Naive thymus-derived CD8-positive, alpha-beta T cell (primary cell): ENCODE measurements around the gene LDHB. TPM values are rescaled to one million over a fixed set of nuclear protein-coding genes. Genes with fewer than 3 reads are reported as not detected.
A peak's percentile ranks its signal among the peaks of the same experiment; 100 is the strongest.
"Not testable (repeated sequence)": the region's sequence is repeated elsewhere in the genome, so short reads cannot be mapped to it uniquely, and the experiment has no call there.

Experiments
- ATAC-seq, 2 donors: fragments of 150-1000 bp; cut with Tn5 transposase in 1 of 2; sonication (Bioruptor Pico), chemical (Tn5 transposase) in 1 of 2; 1 replicate in 1 of 2; 2 replicates in 1 of 2; pipeline ENCODE4 v1.10.0; 2021; ENCODE audit warnings: mild to moderate bottlenecking in 2 of 2, moderate library complexity in 2 of 2
- POLR2A ChIA-PET: fragments of 350-600 bp; sonication (Branson Sonifier 250); formaldehyde crosslinking; loops from one replicate; lab custom pipeline; 2021; ENCODE audit warnings: antibody characterized with exemption; lab: Charles Lee
- DNase-seq, 10 donors: peaks; one replicate each; pipeline versions ENCODE4 v3.0.0 to v3.0.0-alpha.2; 2020 to 2022
- H3K27ac Mint-ChIP-seq, 10 donors: one replicate each; pipeline ENCODE4 v1.8.0; 2020 to 2022; ENCODE audit warnings: mild to moderate bottlenecking in 10 of 10, mixed read lengths in 10 of 10, moderate library complexity in 4 of 10, inconsistent platforms in 1 of 10
- H3K27me3 Mint-ChIP-seq, 5 donors: one replicate each; pipeline ENCODE4 v1.8.0; 2021 to 2022; ENCODE audit warnings: mixed read lengths in 5 of 5
- H3K36me3 Mint-ChIP-seq, 3 donors: one replicate each; pipeline ENCODE4 v1.8.0; 2020 to 2022; ENCODE audit warnings: mixed read lengths in 3 of 3, mild to moderate bottlenecking in 2 of 3, inconsistent platforms in 1 of 3
- H3K4me1 Mint-ChIP-seq, 4 donors: one replicate each; pipeline ENCODE4 v1.8.0; 2021 to 2022; ENCODE audit warnings: mixed read lengths in 4 of 4
- H3K4me3 Mint-ChIP-seq, 10 donors: one replicate each; pipeline ENCODE4 v1.8.0; 2020 to 2022; ENCODE audit warnings: mild to moderate bottlenecking in 10 of 10, mixed read lengths in 10 of 10, moderate library complexity in 6 of 10, inconsistent platforms in 1 of 10
- H3K9me3 Mint-ChIP-seq, 9 donors: one replicate each; pipeline ENCODE4 v1.8.0; 2020 to 2022; ENCODE audit warnings: mixed read lengths in 9 of 9, mild to moderate bottlenecking in 3 of 9, inconsistent platforms in 1 of 9, moderate library complexity in 1 of 9
- polyA plus RNA-seq, 3 donors: library from polyadenylated mRNA; unstranded; fragments of 300-500 nt; fragmentation: Illumina TruSeq; gene quantifications; one replicate each; pipeline ENCODE4 v1.2.3, GENCODE V29; 2021
- total RNA-seq, 8 experiments: library from RNA in 2 of 8; stranded (reverse) in 2 of 8; gene quantifications; one replicate each; pipeline ENCODE4 v1.2.3 and lab custom pipeline; 2021 to 2026

LDHB gene
- total and polyA plus RNA-seq, 5 experiments from 2014 or later: 1,266 to 2,368 (median 1,691) TPM

DNA sequence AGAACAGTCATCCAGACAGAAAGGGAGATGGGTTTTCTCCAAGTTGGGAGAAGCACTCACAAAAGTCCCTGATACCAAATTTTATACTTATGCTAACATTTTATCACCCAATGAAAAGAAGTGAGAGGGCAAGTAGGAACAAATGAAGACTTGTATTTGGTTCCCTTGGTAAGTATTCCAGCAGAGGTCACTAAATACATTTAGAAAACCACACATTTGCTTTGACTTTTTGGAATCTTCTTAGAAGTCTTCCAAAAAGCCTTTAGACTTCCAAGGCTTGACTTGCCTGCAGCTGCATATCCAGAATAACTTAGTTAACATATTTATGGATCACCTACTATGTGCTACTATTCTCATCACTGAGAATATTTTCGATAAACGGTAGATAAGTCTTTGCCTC lies 49.9 kb downstream of the LDHB start:
- H3K27me3 Mint-ChIP-seq: peaks cover 0 to 1% (median 0%) of the 10 kb centered on the region in 5 donors
- H3K36me3 Mint-ChIP-seq: peaks cover 0 to 8% (median 4%) of the 10 kb centered on the region in 3 donors
- ATAC-seq (peak in 1 of 2 donors; percentile 73), DNase-seq (peak in 3 of 10 donors; percentile 36 to 45 (median 40))
- H3K4me3 Mint-ChIP-seq: no peak overlapping the region
- POLR2A ChIA-PET: interaction anchor here (1.5 to 2.1 kb wide), 2 partner anchors 50 to 70 kb away, joined by 11 to 12 read pairs; partner anchors contain the start of gene LDHB
- H3K9me3 Mint-ChIP-seq: no peaks in the 10 kb centered on the region
- peaks cover 2 to 8% (median 6%) of the 10 kb centered on the region in 4 donors for H3K4me1 Mint-ChIP-seq
- no peak overlapping the region for H3K27ac Mint-ChIP-seq

DNA sequence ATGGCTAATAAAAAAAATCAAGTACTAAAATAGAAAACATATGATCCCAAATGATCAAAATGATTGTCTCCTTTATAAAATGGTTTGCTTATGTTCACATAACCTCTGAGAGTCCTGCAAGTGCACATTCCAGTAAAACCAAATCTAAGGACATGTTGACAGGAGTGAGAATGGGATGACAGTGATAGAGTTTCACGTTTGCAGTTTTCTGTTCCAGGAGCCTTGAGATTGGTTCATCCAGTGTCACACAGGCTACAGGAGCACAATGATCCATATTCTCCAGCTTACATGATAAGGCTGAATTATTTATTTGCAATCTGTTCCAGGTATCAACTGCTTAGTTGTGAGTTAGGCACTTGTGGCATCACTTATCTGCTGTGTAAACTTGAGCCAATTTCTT lies 51.5 kb downstream of the LDHB start:
- no peak overlapping the region for H3K4me3 Mint-ChIP-seq

DNA sequence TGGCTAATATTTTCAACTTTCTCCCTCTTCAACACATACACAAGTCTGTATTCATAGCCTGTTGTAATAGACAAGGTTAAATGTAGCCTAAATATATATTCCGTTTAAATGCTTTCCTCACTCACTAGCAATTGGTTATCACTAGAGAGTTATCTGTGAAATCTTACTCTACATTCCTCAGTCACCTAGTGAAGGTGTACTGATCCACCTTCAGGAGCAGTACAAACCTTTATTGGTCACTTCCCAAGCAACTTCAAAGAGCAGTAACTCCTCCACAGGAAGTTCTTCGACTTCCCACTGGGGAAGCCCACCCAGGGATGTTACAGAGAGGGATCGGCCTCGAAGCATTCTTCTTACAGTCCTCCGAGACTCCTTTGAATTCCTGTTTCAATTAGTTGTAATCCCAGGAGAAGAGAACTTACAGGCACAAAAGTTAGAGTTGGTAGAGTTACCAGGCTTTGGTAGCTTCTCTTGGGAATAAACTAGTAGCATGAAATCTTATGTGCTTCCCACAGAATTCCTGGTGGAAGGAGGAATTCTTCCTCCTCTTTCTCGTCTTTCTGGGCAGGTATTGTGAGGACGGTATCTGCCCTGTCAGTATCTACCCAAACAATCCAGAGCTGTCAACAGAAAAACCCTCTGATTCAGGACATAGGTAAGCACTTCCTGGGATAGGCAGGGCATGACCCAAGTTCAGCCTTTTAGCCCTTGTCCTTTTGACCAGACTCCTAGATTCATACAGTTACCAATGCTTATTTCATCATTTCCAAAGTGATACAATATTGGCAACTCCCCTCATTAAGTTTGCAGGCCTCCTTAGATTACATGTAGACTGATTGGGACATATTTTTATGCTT lies 53.2 kb downstream of the LDHB start, which contains the start of gene GYS2:
GYS2 (minus strand) TSS at position 603 of the 857 bp plus-strand sequence; CDS start at position 348, 255 bp downstream.
- ATAC-seq: no peak
- peak within 1 kb of the TSS in 1 of 10 donors; percentile 8 for H3K27ac Mint-ChIP-seq
- POLR2A ChIA-PET: interaction anchor here (0.7 to 1.4 kb wide), 2 partner anchors 42 to 53 kb away, joined by 3 to 4 read pairs; partner anchors contain the start of gene LDHB
- H3K27me3 Mint-ChIP-seq: peaks cover 0 to 1% (median 0%) of the 10 kb centered on the region in 5 donors
- no peaks in the 10 kb centered on the region for H3K36me3 Mint-ChIP-seq
- DNase-seq: no peak
- H3K4me3 Mint-ChIP-seq: no peak within 1 kb of the TSS
- H3K9me3 Mint-ChIP-seq: no peaks in the 10 kb centered on the region
- peaks cover 0 to 2% (median under 1%) of the 10 kb centered on the region in 4 donors for H3K4me1 Mint-ChIP-seq

More for the DNA sequence above, 51.5 kb downstream of the LDHB start:
- peaks cover 0 to 8% (median 0%) of the 10 kb centered on the region in 3 donors for H3K36me3 Mint-ChIP-seq
- H3K27me3 Mint-ChIP-seq: peaks cover 0 to 1% (median 0%) of the 10 kb centered on the region in 5 donors
- POLR2A ChIA-PET: interaction anchor here (1.4 kb wide), 1 partner anchor 51 kb away, joined by 4 read pairs; the partner anchor contains the start of gene LDHB
- peaks cover 0 to 2% (median 2%) of the 10 kb centered on the region in 4 donors for H3K4me1 Mint-ChIP-seq
- ATAC-seq (no peak), DNase-seq (no peak)
- H3K9me3 Mint-ChIP-seq: no peaks in the 10 kb centered on the region
- no peak overlapping the region for H3K27ac Mint-ChIP-seq

DNA sequence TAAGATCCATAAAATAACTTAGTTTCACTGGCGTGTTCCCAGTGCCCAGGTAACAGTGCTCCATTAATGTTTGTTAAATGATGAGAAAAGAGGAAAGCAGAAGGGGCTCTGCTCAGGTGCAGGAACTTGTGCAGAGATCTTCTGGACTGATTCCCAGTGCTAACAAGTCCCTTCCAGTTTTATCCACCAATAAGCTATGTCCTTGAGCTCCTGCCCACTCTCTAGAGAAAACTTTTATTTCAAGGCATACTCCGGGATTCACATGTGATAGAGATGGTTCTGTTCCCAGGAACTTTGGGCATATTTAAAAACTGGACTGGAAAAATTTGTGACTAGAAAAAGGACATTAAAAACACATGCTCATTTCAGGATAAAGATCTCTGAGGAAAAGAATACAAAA lies 54.9 kb downstream of the LDHB start:
- H3K4me1 Mint-ChIP-seq: peaks cover 0 to 5% (median 1%) of the 10 kb centered on the region in 4 donors
- peaks cover 0 to 1% (median 0%) of the 10 kb centered on the region in 5 donors for H3K27me3 Mint-ChIP-seq
- no peaks in the 10 kb centered on the region for H3K9me3 Mint-ChIP-seq
- POLR2A ChIA-PET: no interaction called here
- no peaks in the 10 kb centered on the region for H3K36me3 Mint-ChIP-seq
- H3K27ac Mint-ChIP-seq: no peak overlapping the region
- DNase-seq (no peak), ATAC-seq (no peak)
- no peak overlapping the region for H3K4me3 Mint-ChIP-seq

DNA sequence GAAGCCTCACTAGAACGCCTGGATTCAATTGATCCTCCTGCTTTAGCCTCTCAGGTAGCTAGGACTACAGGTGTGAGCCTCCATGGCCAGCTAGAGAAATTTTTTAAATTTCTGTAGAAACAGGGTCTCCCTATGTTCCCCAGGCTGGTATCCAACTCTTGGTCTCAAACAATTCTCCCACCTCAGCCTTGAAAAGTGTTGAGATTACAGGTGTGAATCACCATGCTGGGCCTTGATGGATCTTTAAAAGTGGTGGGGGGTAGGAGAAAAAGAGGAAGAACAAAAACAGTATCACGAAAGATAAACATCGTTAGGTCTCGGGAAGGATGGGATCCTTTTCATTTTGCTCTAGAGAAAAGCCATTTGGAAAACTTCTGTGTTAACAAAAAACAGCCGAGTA lies 57.4 kb downstream of the LDHB start:
- H3K9me3 Mint-ChIP-seq: peaks cover 0 to 4% (median 0%) of the 10 kb centered on the region in 9 donors
- no peak overlapping the region for H3K4me3 Mint-ChIP-seq
- ATAC-seq: no peak
- DNase-seq: no peak
- H3K4me1 Mint-ChIP-seq: peaks cover 0 to 4% (median 1%) of the 10 kb centered on the region in 4 donors
- POLR2A ChIA-PET: no interaction called here
- no peaks in the 10 kb centered on the region for H3K36me3 Mint-ChIP-seq
- H3K27ac Mint-ChIP-seq: no peak overlapping the region
- no peaks in the 10 kb centered on the region for H3K27me3 Mint-ChIP-seq

DNA sequence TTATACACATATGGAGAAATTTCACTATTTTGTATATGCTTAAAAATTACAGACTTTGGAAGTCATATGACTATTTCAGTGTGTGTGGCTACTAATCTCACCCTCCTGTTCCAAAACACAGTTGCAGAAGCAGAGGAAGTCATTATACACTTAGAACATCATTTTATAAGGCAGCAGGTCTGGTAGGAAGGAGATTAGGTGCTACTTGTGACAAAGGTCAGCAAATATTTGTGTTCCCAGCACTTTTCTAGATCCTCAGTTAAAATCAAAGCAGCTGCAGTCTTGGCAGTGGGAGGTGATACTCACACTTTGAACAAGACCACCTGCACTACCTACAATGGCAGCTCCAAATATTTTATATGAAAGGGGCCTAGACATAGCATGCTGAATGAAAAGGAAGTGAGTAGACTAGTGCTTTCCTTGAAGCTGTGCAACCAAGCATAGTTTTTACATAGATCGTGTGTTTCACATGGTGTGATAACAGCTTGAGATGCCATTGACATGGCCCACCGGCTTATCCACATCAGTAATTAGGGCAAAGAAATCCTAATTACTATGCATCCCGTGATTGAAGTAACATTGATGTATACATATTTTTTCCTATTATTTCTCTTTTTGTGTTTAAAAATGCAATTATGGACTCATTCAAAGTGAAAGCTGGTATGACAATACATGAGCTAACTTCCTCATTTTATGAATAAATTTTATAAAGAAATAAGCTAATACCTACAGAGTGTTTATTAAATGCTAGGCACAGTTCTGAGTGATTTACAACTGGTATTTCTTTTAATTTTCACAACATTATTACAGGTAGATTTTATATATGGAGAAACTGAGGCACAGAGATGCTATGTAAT lies 58.3 kb downstream of the LDHB start:
- POLR2A ChIA-PET: no interaction called here
- Mint-ChIP-seq H3K4me3 (no peak overlapping the region), H3K9me3 (peaks cover 0 to 4% (median 0%) of the 10 kb centered on the region in 9 donors), H3K4me1 (peaks cover 0 to 4% (median 1%) of the 10 kb centered on the region in 4 donors), H3K27me3 (no peaks in the 10 kb centered on the region), H3K36me3 (no peaks in the 10 kb centered on the region), H3K27ac (no peak overlapping the region)
- no peak for DNase-seq
- ATAC-seq: no peak

DNA sequence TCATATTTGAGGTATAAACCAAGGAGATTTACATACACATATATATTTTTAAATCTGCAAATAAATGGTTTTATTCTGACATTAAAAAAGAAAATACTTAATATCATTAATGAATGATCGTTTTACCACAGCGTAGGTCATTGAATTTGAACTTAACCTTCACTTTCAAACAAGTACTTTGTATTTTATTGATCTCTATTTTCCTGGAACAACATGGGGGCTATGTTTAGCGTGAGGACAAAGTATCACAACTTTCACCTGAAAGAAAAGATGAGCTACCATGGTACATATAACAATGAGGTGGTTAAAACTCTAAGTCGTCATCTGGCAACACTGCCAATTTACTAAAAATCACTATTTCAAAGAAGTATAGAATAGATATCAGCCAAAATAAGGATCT lies 59.0 kb downstream of the LDHB start:
- ATAC-seq (no peak), DNase-seq (no peak)
- Mint-ChIP-seq H3K27me3 (no peaks in the 10 kb centered on the region), H3K4me3 (no peak overlapping the region), H3K9me3 (peaks cover 0 to 4% (median 0%) of the 10 kb centered on the region in 9 donors), H3K36me3 (no peaks in the 10 kb centered on the region), H3K4me1 (peaks cover 0 to 4% (median 1%) of the 10 kb centered on the region in 4 donors), H3K27ac (no peak overlapping the region)
- POLR2A ChIA-PET: no interaction called here

DNA sequence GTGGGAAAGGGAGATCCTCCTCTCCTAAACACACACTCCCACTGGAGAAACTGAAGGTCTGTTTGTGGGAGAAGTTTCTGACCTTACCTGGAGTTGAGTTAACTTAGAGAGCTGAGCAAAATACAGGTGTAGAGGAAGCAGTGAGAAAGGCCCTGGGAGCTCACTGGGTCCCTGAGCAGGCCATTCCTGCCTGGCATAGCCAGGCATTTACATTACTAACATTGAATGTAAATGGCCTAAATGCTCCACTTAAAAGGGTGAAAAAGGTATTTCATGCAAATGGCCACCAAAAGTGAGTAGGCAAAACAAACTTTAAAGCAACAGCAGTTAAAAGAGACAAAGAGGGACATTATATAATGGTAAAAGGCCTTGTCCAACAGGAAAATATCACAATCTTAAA lies 62.3 kb downstream of the LDHB start:
- POLR2A ChIA-PET, H3K27ac Mint-ChIP-seq, DNase-seq, H3K4me1 Mint-ChIP-seq, ATAC-seq, H3K4me3 Mint-ChIP-seq, H3K27me3 Mint-ChIP-seq: not testable (repeated sequence)
- Mint-ChIP-seq H3K9me3 (peaks cover 12 to 29% (median 21%) of the 10 kb centered on the region in 9 donors), H3K36me3 (peaks cover 0 to 20% (median 19%) of the 10 kb centered on the region in 3 donors)

DNA sequence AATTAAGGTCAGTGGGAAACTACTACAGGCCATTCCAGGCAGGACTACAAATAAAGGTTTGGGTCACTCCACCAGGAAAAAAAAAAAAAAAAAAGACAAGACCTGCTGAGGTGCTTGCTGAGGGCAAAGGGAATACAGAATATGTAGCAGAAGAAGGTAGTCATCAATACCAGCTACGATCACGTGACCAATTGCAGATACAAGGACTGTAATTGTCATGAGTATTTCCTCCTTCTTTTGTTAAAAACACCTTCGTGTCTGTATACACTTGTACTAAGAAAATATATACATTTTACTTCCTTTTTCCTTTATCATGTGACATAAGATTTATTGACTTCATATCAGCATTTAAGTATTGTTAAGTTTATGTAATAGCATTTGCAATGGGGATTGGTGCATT lies 72.2 kb downstream of the LDHB start:
- Mint-ChIP-seq H3K27me3 (peaks cover 4 to 20% (median 8%) of the 10 kb centered on the region in 5 donors), H3K27ac (no peak overlapping the region), H3K4me1 (no peaks in the 10 kb centered on the region), H3K4me3 (no peak overlapping the region), H3K9me3 (peaks cover 0 to 6% (median under 1%) of the 10 kb centered on the region in 9 donors), H3K36me3 (peaks cover 0 to 4% (median 4%) of the 10 kb centered on the region in 3 donors)
- ATAC-seq (no peak), DNase-seq (no peak)
- POLR2A ChIA-PET: no interaction called here

Other genes with a start within 250 kb of the LDHB start
- gene PYROXD1, start 220.2 kb downstream of the LDHB start, total RNA-seq: 10 to 100 TPM; 42.2 to 48.3 TPM
- 10 to 100 TPM; 16.4 to 31.2 (median 20.3) TPM for gene PYROXD1, start 220.2 kb downstream of the LDHB start, polyA plus RNA-seq
- 10 to 100 TPM; 56.8 to 58.3 TPM for gene RECQL, start 156.2 kb downstream of the LDHB start, total RNA-seq
- 10 to 100 TPM; 51.4 to 64.6 (median 52.9) TPM for gene RECQL, start 156.2 kb downstream of the LDHB start, polyA plus RNA-seq
- 10 to 100 TPM; 30.2 to 30.3 TPM for gene GOLT1B, start 156.1 kb downstream of the LDHB start, total RNA-seq
- 10 to 100 TPM; 16.6 to 19.7 (median 19.2) TPM for gene GOLT1B, start 156.1 kb downstream of the LDHB start, polyA plus RNA-seq
- under 1 TPM; 0.21 to 0.36 TPM for gene SPX, start 131.5 kb downstream of the LDHB start, total RNA-seq
- gene SPX, start 131.5 kb downstream of the LDHB start, polyA plus RNA-seq: under 1 TPM in 2 of 3 donors, not detected in 1; 0.20 to 0.21 TPM
- under 1 TPM in 1 of 2 experiments, not detected in 1; 0.31 TPM for gene GYS2, start 53.0 kb downstream of the LDHB start, total RNA-seq
- not detected for gene GYS2, start 53.0 kb downstream of the LDHB start, polyA plus RNA-seq
- not detected for gene KCNJ8, start 116.9 kb upstream of the LDHB start, total RNA-seq
- not detected for gene KCNJ8, start 116.9 kb upstream of the LDHB start, polyA plus RNA-seq